Erythroblast (primary cell): ENCODE data around the gene DGKI.

Experiments used
- GATA1 ChIP-seq: IDR thresholded peaks from 2 replicates; pipeline ENCODE4 v1.6.1; 2011; ENCODE audit warnings: low read depth, mild to moderate bottlenecking, control low read depth, low read length, moderate library complexity
- POLR2A ChIP-seq: IDR thresholded peaks from 2 replicates; pipeline ENCODE4 v1.6.1; 2011; ENCODE audit warnings: mild to moderate bottlenecking, low read length

GRCh38 chr7:137579913-137580640 lies 266.7 kb downstream of the DGKI start:
- TF ChIP-seq POLR2A (no peak), GATA1 (no peak)
